Tibial nerve (tissue), 4 donors: ENCODE measurements around the gene FLYWCH1. TPM values are rescaled to one million over a fixed set of nuclear protein-coding genes. Genes with fewer than 3 reads are reported as not detected.

Experiments used
- DNase-seq, 2 donors: peaks; one replicate each; pipeline ENCODE4 v3.0.0-alpha.2; 2019; ENCODE audit warnings: low spot score in 2 of 2
- H3K27ac ChIP-seq, 4 donors: fragments of 200-600 bp; sonication (generic) in 3 of 4; one replicate each; pipeline ENCODE4 v1.5.1; 2017 to 2019; ENCODE audit warnings: mild to moderate bottlenecking in 1 of 4
- H3K27me3 ChIP-seq, 2 donors: fragments of 200-600 bp; sonication (generic) in 1 of 2; one replicate each; pipeline versions ENCODE4 v1.5.1 to v1.6.0; 2017 to 2019
- H3K36me3 ChIP-seq, 3 donors: fragments of 200-600 bp; sonication (generic); one replicate each; pipeline ENCODE4 v1.5.1; 2018 to 2019
- H3K4me1 ChIP-seq, 4 donors: fragments of 200-600 bp; sonication (generic) in 3 of 4; one replicate each; pipeline ENCODE4 v1.5.1; 2017 to 2019
- H3K4me3 ChIP-seq, 4 donors: fragments of 200-600 bp; sonication (generic) in 3 of 4; one replicate each; pipeline ENCODE4 v1.5.1; 2017 to 2019; ENCODE audit warnings: mild to moderate bottlenecking in 1 of 4, moderate library complexity in 1 of 4
- H3K9me3 ChIP-seq, 4 donors: fragments of 200-600 bp; sonication (generic) in 3 of 4; one replicate each; pipeline ENCODE4 v1.5.1; 2017 to 2019
- EP300 ChIP-seq, 2 donors: sonication (generic); formaldehyde crosslinking; IDR thresholded peaks; one replicate each; pipeline ENCODE4 v1.6.1; 2017; ENCODE audit warnings: antibody characterized with exemption in 2 of 2, mild to moderate bottlenecking in 1 of 2
- POLR2A ChIP-seq, 2 donors: fragments of 450-650 bp; IDR thresholded peaks; one replicate each; pipeline ENCODE4 v1.6.1; 2017; ENCODE audit warnings: antibody characterized with exemption in 2 of 2, mild to moderate bottlenecking in 2 of 2, moderate library complexity in 2 of 2
- WGBS, 2 donors: methylation state at CpG; one replicate each; pipeline ENCODE4 v1.1.5; 2018; 5-methylcytosine and 5-hydroxymethylcytosine counted together
- total RNA-seq, 4 donors: library from RNA; depleted of rRNA; stranded (reverse); fragments of >200 nt; gene quantifications; one replicate each; pipeline ENCODE4 v1.1.0, GENCODE V29; 2016
- TF ChIP-seq, protein P1 (sequence below), 5 experiments: fragments of 200-600 bp in 3 of 5; fragments of 450-650 bp in 2 of 5; sonication (generic) in 3 of 5; IDR thresholded peaks; one replicate each; pipeline ENCODE4 v1.5.1; 2016 to 2019; ENCODE audit warnings: antibody characterized with exemption in 5 of 5, mild to moderate bottlenecking in 3 of 5, moderate library complexity in 2 of 5

The FLYWCH1 gene
- total RNA-seq, result 10 to 100 TPM; 65.1 to 74.9 (median 68.7) TPM

GRCh38 chr16:2911638-2912329 lies at the start of gene FLYWCH1:
Gene FLYWCH1 (plus strand): TSS chr16:2911931. CDS start chr16:2929686, 17,755 bp downstream.
- Histone ChIP-seq H3K27ac (peak within 1 kb of the TSS; percentile 75 to 96 (median 90)), H3K36me3 (peaks cover 0 to 24% (median 6%) of the 10 kb centered on the region in 3 donors), H3K4me3 (peak within 1 kb of the TSS; percentile 66 to 97 (median 80)), H3K4me1 (peaks cover 0 to 32% (median 6%) of the 10 kb centered on the region in 4 donors), H3K27me3 (no peaks in the 10 kb centered on the region), H3K9me3 (no peaks in the 10 kb centered on the region)
- DNase-seq, result peak; percentile 98 to 99
- WGBS, 2 donors, result 1% methylated on average over 15 to 57 of the region's 85 CpGs
- TF ChIP-seq EP300 (IDR thresholded peaks at IDR 0.05) (peak; percentile 67 to 87), POLR2A (IDR thresholded peaks at IDR 0.05) (peak; percentile 82 to 91)
- TF ChIP-seq, protein P1, sequence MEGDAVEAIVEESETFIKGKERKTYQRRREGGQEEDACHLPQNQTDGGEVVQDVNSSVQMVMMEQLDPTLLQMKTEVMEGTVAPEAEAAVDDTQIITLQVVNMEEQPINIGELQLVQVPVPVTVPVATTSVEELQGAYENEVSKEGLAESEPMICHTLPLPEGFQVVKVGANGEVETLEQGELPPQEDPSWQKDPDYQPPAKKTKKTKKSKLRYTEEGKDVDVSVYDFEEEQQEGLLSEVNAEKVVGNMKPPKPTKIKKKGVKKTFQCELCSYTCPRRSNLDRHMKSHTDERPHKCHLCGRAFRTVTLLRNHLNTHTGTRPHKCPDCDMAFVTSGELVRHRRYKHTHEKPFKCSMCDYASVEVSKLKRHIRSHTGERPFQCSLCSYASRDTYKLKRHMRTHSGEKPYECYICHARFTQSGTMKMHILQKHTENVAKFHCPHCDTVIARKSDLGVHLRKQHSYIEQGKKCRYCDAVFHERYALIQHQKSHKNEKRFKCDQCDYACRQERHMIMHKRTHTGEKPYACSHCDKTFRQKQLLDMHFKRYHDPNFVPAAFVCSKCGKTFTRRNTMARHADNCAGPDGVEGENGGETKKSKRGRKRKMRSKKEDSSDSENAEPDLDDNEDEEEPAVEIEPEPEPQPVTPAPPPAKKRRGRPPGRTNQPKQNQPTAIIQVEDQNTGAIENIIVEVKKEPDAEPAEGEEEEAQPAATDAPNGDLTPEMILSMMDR (IDR thresholded peaks at IDR 0.05), result peak in 2 of 5 experiments; percentile 52 to 67

DNA sequence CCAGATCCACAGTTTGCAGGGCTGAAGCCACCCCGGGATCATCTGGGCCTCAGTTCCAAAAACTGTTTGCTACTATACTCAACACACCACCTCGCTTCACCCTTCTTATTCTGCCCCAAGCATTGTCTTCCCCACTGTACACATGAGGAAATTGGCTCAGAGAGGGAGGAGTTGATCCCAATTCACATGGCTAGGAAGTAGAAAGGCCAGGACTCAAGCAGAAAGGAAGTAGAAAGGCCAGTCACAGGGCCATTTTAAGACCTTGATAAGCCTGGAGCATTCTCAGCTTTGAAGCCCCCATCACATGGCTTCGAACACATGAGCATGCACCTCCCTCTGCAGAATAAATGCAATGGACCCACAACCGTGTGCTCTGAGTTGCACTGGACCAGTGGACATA lies 46.1 kb upstream of the FLYWCH1 start:
- no peaks in the 10 kb centered on the region for H3K36me3 ChIP-seq
- H3K27ac ChIP-seq, result no peak overlapping the region
- peaks cover 0 to 8% (median 0%) of the 10 kb centered on the region in 4 donors for H3K9me3 ChIP-seq
- no peak for DNase-seq
- no peak for TF ChIP-seq EP300 (IDR thresholded peaks at IDR 0.05)
- TF ChIP-seq POLR2A (IDR thresholded peaks at IDR 0.05), result no peak
- TF ChIP-seq, protein P1 (IDR thresholded peaks at IDR 0.05), result no peak
- no peak overlapping the region for H3K4me3 ChIP-seq
- peaks cover 0 to 10% of the 10 kb centered on the region in 2 donors for H3K27me3 ChIP-seq
- WGBS, 2 donors, result 54 to 67% methylated on average over 4 of the region's 4 CpGs
- peaks cover 0 to 17% (median 3%) of the 10 kb centered on the region in 4 donors for H3K4me1 ChIP-seq

GRCh38 chr16:2866431-2866830 lies 45.3 kb upstream of the FLYWCH1 start:
- 55 to 62% methylated on average over 4 of the region's 4 CpGs for WGBS, 2 donors
- TF ChIP-seq, protein P1 (IDR thresholded peaks at IDR 0.05), result no peak
- no peak for TF ChIP-seq POLR2A (IDR thresholded peaks at IDR 0.05)
- no peak for TF ChIP-seq EP300 (IDR thresholded peaks at IDR 0.05)

DNA sequence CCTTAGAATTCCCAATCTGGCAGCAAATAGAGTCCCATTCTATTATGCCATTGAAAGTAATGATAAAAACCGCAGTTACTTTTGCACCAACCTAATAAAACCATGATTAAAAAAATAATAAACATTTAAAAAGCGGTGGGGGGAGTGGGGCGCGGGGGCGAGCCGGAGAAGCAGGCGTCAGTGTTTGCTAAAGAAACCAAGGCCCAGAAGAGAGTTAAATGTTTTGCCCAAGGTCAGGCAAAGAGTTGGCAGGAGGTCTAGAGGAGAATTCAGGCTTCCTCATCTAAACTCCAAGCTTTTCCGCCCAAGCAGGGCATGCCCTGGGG lies 44.1 kb upstream of the FLYWCH1 start:
- no peaks in the 10 kb centered on the region for H3K36me3 ChIP-seq
- 29 to 38% methylated on average over 8 of the region's 8 CpGs for WGBS, 2 donors
- H3K4me3 ChIP-seq, result peak overlapping the region; percentile 56 to 83 (median 60)
- H3K4me1 ChIP-seq, result peaks cover 0 to 17% (median 3%) of the 10 kb centered on the region in 4 donors
- H3K27me3 ChIP-seq, result peaks cover 0 to 7% of the 10 kb centered on the region in 2 donors
- no peak for TF ChIP-seq EP300 (IDR thresholded peaks at IDR 0.05)
- no peak for TF ChIP-seq POLR2A (IDR thresholded peaks at IDR 0.05)
- TF ChIP-seq, protein P1 (IDR thresholded peaks at IDR 0.05), result no peak
- no peak for DNase-seq
- H3K27ac ChIP-seq, result peak overlapping the region; percentile 65 to 96 (median 83)
- no peaks in the 10 kb centered on the region for H3K9me3 ChIP-seq

More at GRCh38 chr16:2866431-2866830, 45.3 kb upstream of the FLYWCH1 start:
- H3K4me1 ChIP-seq, result peaks cover 0 to 17% (median 3%) of the 10 kb centered on the region in 4 donors
- peaks cover 0 to under 1% (median 0%) of the 10 kb centered on the region in 4 donors for H3K9me3 ChIP-seq
- peaks cover 0 to 7% of the 10 kb centered on the region in 2 donors for H3K27me3 ChIP-seq
- H3K36me3 ChIP-seq, result no peaks in the 10 kb centered on the region
- H3K4me3 ChIP-seq, result no peak overlapping the region
- H3K27ac ChIP-seq, result no peak overlapping the region
- DNase-seq, result no peak
